Trophoblast cell (in vitro differentiated cells and primary cell): ENCODE measurements around the gene LTF.
A peak's percentile ranks its signal among the peaks of the same experiment; 100 is the strongest.

Source experiments
- DNase-seq, 2 donors: peaks; one replicate each; pipeline ENCODE4 v3.0.0-alpha.2; 2016
- H2AFZ ChIP-seq: 2 replicates; pipeline ENCODE4 v1.6.1; 2013; ENCODE audit warnings: low read length, moderate library complexity, mild to moderate bottlenecking; ENCODE audit not compliant: insufficient read depth, poor library complexity
- H2AK5ac ChIP-seq: 2 replicates; pipeline ENCODE4 v1.6.1; 2013; ENCODE audit warnings: mild to moderate bottlenecking, low read length
- H2BK120ac ChIP-seq: 2 replicates; pipeline ENCODE4 v1.6.1; 2013; ENCODE audit warnings: low read length, mild to moderate bottlenecking, moderate library complexity; ENCODE audit not compliant: insufficient read depth, poor library complexity
- H2BK12ac ChIP-seq: 2 replicates; pipeline ENCODE4 v1.6.1; 2013; ENCODE audit warnings: mild to moderate bottlenecking, low read length, moderate library complexity
- H2BK5ac ChIP-seq: 2 replicates; pipeline ENCODE4 v1.6.1; 2013; ENCODE audit warnings: low read length, low read depth, moderate library complexity, mild to moderate bottlenecking; ENCODE audit not compliant: poor library complexity
- H3K14ac ChIP-seq: 2 replicates; pipeline ENCODE4 v1.6.1; 2013; ENCODE audit warnings: mild to moderate bottlenecking, low read length
- H3K18ac ChIP-seq: 2 replicates; pipeline ENCODE4 v1.6.1; 2013; ENCODE audit warnings: mild to moderate bottlenecking, low read length
- H3K23ac ChIP-seq: 2 replicates; pipeline ENCODE4 v1.6.1; 2013; ENCODE audit warnings: low read length
- H3K27ac ChIP-seq: 2 replicates; pipeline ENCODE4 v1.5.1; 2013; ENCODE audit warnings: low read depth, mild to moderate bottlenecking, inconsistent platforms, low read length, moderate library complexity
- H3K27me3 ChIP-seq: 2 replicates; pipeline ENCODE4 v1.6.1; 2013; ENCODE audit warnings: inconsistent platforms, mild to moderate bottlenecking, low read length, moderate library complexity; ENCODE audit not compliant: insufficient read depth
- H3K36me3 ChIP-seq, 2 experiments: 1 replicate in 1 of 2; 2 replicates in 1 of 2; pipeline ENCODE4 v1.6.1; 2013; ENCODE audit warnings: low read length in 2 of 2, mild to moderate bottlenecking in 2 of 2, moderate library complexity in 1 of 2; ENCODE audit not compliant: insufficient read depth in 2 of 2, control insufficient read depth in 1 of 2
- H3K4ac ChIP-seq: 2 replicates; pipeline ENCODE4 v1.6.1; 2013; ENCODE audit warnings: low read depth, mild to moderate bottlenecking, low read length, moderate library complexity
- H3K4me1 ChIP-seq, 2 experiments: 1 replicate in 1 of 2; 2 replicates in 1 of 2; pipeline ENCODE4 v1.6.1; 2013; ENCODE audit warnings: low read length in 2 of 2, mild to moderate bottlenecking in 2 of 2, moderate library complexity in 1 of 2; ENCODE audit not compliant: insufficient read depth in 2 of 2, control insufficient read depth in 1 of 2
- H3K4me2 ChIP-seq: 2 replicates; pipeline ENCODE4 v1.6.1; 2013; ENCODE audit warnings: inconsistent platforms, mild to moderate bottlenecking, low read length, moderate library complexity
- H3K4me3 ChIP-seq: 2 replicates; pipeline ENCODE4 v1.5.1; 2013; ENCODE audit warnings: mild to moderate bottlenecking, low read depth, low read length, inconsistent platforms
- H3K79me1 ChIP-seq: one replicate; pipeline ENCODE4 v1.6.1; 2013; ENCODE audit warnings: low read length
- H3K79me2 ChIP-seq: 2 replicates; pipeline ENCODE4 v1.6.1; 2013; ENCODE audit warnings: low read length, mild to moderate bottlenecking; ENCODE audit not compliant: control insufficient read depth, insufficient read depth, poor library complexity
- H3K9ac ChIP-seq: 2 replicates; pipeline ENCODE4 v1.6.1; 2013; ENCODE audit warnings: mild to moderate bottlenecking, low read length
- H3K9me3 ChIP-seq: 2 replicates; pipeline ENCODE4 v1.6.1; 2013; ENCODE audit warnings: low read depth, mild to moderate bottlenecking, control low read depth, inconsistent platforms, low read length; ENCODE audit not compliant: insufficient read depth
- H4K12ac ChIP-seq: 2 replicates; pipeline ENCODE4 v1.6.1; 2013; ENCODE audit warnings: low read depth, mild to moderate bottlenecking, low read length, moderate library complexity
- H4K8ac ChIP-seq: 2 replicates; pipeline ENCODE4 v1.6.1; 2013; ENCODE audit warnings: low read depth, mild to moderate bottlenecking, low read length, moderate library complexity
- H4K91ac ChIP-seq: one replicate; pipeline ENCODE4 v1.6.1; 2013; ENCODE audit warnings: low read depth, mild to moderate bottlenecking, low read length, moderate library complexity
- WGBS: extraction: QIAGEN DNeasy Blood & Tissue Kit; methylation state at CpG from one replicate; pipeline ENCODE4 v1.1.7; 2013; ENCODE audit warnings: missing lambda C conversion rate; ENCODE audit not compliant: insufficient read length, insufficient coverage; ENCODE audit errors: extremely low coverage; 5-methylcytosine and 5-hydroxymethylcytosine counted together

Gene LTF

DNA sequence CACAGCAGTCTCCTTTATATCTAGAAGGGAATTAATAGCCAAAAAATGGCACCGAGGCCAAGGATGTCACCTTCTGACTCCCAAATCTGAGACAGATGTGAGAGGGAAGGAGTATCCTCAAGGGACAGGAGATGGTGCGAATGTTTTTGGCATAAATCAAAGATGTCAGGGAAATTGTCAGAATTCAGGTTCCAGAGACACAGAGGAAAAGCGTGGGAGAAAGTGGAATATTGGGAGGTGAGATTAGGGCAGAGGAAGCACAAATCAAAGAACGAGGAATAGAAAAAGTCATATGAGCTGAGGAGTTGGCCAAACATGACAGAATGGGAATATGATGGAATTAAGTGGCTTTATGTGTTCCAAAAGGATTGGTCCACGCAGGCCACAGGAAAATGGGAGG lies 63.9 kb downstream of the LTF start:
- Histone ChIP-seq H4K12ac (no peak overlapping the region), H3K4me1 (peaks cover 3 to 4% of the 10 kb centered on the region in 2 experiments), H3K4ac (no peak overlapping the region), H3K27ac (no peak overlapping the region), H3K4me3 (no peak overlapping the region), H2AFZ (no peak overlapping the region), H2BK120ac (no peak overlapping the region), H2BK5ac (no peak overlapping the region), H3K27me3 (no peaks in the 10 kb centered on the region), H4K91ac (no peak overlapping the region), H3K36me3 (no peaks in the 10 kb centered on the region), H3K4me2 (no peak overlapping the region), H3K9ac (no peak overlapping the region), H3K9me3 (no peaks in the 10 kb centered on the region), H3K14ac (no peak overlapping the region), H3K79me2 (no peaks in the 10 kb centered on the region), H2BK12ac (no peak overlapping the region), H4K8ac (no peak overlapping the region), H3K23ac (no peak overlapping the region), H3K79me1 (no peaks in the 10 kb centered on the region), H2AK5ac (no peak overlapping the region), H3K18ac (no peak overlapping the region)
- no peak for DNase-seq
- no CpG with 5 or more reads among the region's 5 CpGs for WGBS

GRCh38 chr3:46400000-46400734 lies 64.5 kb downstream of the LTF start:
- Histone ChIP-seq H3K27me3 (no peaks in the 10 kb centered on the region), H4K91ac (no peak overlapping the region), H2BK120ac (peak overlapping the region; percentile 17), H3K14ac (no peak overlapping the region), H3K4me3 (no peak overlapping the region), H3K36me3 (no peaks in the 10 kb centered on the region), H3K4ac (no peak overlapping the region), H3K23ac (no peak overlapping the region), H4K8ac (no peak overlapping the region), H2AK5ac (no peak overlapping the region), H3K4me1 (peaks cover 9 to 11% of the 10 kb centered on the region in 2 experiments), H2BK5ac (no peak overlapping the region), H2AFZ (no peak overlapping the region), H3K9me3 (no peaks in the 10 kb centered on the region), H2BK12ac (no peak overlapping the region), H3K79me2 (no peaks in the 10 kb centered on the region), H3K79me1 (peaks cover 3% of the 10 kb centered on the region), H3K4me2 (no peak overlapping the region), H3K9ac (no peak overlapping the region), H3K18ac (no peak overlapping the region), H3K27ac (no peak overlapping the region), H4K12ac (no peak overlapping the region)
- DNase-seq: no peak
- WGBS: no CpG with 5 or more reads among the region's 8 CpGs

DNA sequence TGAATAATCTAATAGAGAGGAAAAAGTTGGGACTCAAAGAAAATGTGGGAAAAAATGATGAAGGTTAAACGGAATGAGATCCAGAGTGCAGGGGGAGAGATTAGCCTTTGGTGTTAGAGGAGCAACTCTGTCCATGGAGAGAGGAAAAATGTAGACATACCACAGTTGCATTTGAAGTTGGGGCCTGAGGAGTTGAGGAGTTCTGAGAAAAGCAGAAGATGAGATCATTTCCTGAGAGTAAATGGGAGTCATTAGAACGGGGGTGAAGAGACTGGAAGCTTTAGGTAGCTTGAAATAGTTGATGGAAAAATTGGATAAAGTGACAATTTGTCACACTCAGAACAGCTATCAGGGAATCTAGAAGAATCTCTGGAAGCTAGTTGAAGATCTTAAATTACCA lies 65.1 kb downstream of the LTF start:
- no peaks in the 10 kb centered on the region for H3K36me3 ChIP-seq
- no peak for DNase-seq
- no peak overlapping the region for H2AFZ ChIP-seq
- H3K9me3 ChIP-seq: no peaks in the 10 kb centered on the region
- H3K27ac ChIP-seq: no peak overlapping the region
- no peak overlapping the region for H3K4ac ChIP-seq
- no peak overlapping the region for H3K4me2 ChIP-seq
- no peak overlapping the region for H4K91ac ChIP-seq
- H3K4me3 ChIP-seq: no peak overlapping the region
- no peak overlapping the region for H2BK5ac ChIP-seq
- peaks cover 14 to 15% of the 10 kb centered on the region in 2 experiments for H3K4me1 ChIP-seq
- H3K27me3 ChIP-seq: no peaks in the 10 kb centered on the region
- no peak overlapping the region for H4K12ac ChIP-seq
- H3K9ac ChIP-seq: no peak overlapping the region
- H3K23ac ChIP-seq: no peak overlapping the region
- no peak overlapping the region for H3K14ac ChIP-seq
- no peak overlapping the region for H3K18ac ChIP-seq
- no peaks in the 10 kb centered on the region for H3K79me2 ChIP-seq
- no peak overlapping the region for H2BK12ac ChIP-seq
- 100% methylated on average over 1 of the region's 2 CpGs for WGBS
- H3K79me1 ChIP-seq: peaks cover 3% of the 10 kb centered on the region
- H4K8ac ChIP-seq: no peak overlapping the region
- H2AK5ac ChIP-seq: no peak overlapping the region
- H2BK120ac ChIP-seq: no peak overlapping the region

- Histone ChIP-seq H3K36me3 (no peaks in the 10 kb centered on the region), H3K4ac (no peak overlapping the region), H3K4me2 (no peak overlapping the region), H3K79me2 (no peaks in the 10 kb centered on the region), H2BK5ac (no peak overlapping the region), H2AK5ac (no peak overlapping the region), H4K12ac (no peak overlapping the region), H3K4me1 (peaks cover 16 to 17% of the 10 kb centered on the region in 2 experiments), H3K9ac (no peak overlapping the region), H3K9me3 (no peaks in the 10 kb centered on the region), H4K8ac (no peak overlapping the region), H3K27ac (no peak overlapping the region), H3K79me1 (peaks cover 5% of the 10 kb centered on the region), H2AFZ (no peak overlapping the region), H2BK12ac (no peak overlapping the region), H3K14ac (no peak overlapping the region), H3K27me3 (no peaks in the 10 kb centered on the region), H3K18ac (no peak overlapping the region), H4K91ac (no peak overlapping the region), H3K23ac (no peak overlapping the region), H2BK120ac (no peak overlapping the region), H3K4me3 (no peak overlapping the region)
- DNase-seq: no peak
- WGBS: no CpG with 5 or more reads among the region's 2 CpGs
These were observed 65.6 kb downstream of the LTF start for GRCh38 chr3:46399098-46399497.
